Astrocyte of the cerebellum (primary cell): Measurements from ENCODE around the gene SCGN.

Experiments
- DNase-seq: peaks from one replicate; pipeline ENCODE4 v3.0.0-alpha.2; 2011; ENCODE audit warnings: low read depth
- H3K4me3 ChIP-seq: 2 replicates; pipeline ENCODE4 v1.5.1; 2011; ENCODE audit warnings: mild to moderate bottlenecking, low read depth, low read length, moderate library complexity
- CTCF ChIP-seq: IDR thresholded peaks from 2 replicates; pipeline ENCODE4 v1.5.1; 2012; ENCODE audit warnings: low read length, low read depth, moderate library complexity, mild to moderate bottlenecking; ENCODE audit errors: missing control alignments
- in situ Hi-C: cut with HindIII; loops from 2 replicates; pipeline ENCODE4 v1.10.0; 2017; ENCODE audit warnings: low sequenced_read_pairs

The SCGN gene

GRCh38 chr6:25660512-25660911 lies 8.5 kb downstream of the SCGN start:
- DNase-seq = no peak
- TF ChIP-seq CTCF = no peak
- in situ Hi-C loops = no loop called here
- no peak overlapping the region for H3K4me3 ChIP-seq

GRCh38 chr6:25661129-25661779 lies 9.2 kb downstream of the SCGN start:
- TF ChIP-seq CTCF = no peak
- no peak for DNase-seq
- no peak overlapping the region for H3K4me3 ChIP-seq
- in situ Hi-C loops = no loop called here

- DNase-seq = no peak
- no peak overlapping the region for H3K4me3 ChIP-seq
- in situ Hi-C loops = no loop called here
- TF ChIP-seq CTCF = no peak
Measured at GRCh38 chr6:25665455-25665854, 13.4 kb downstream of the SCGN start.

- in situ Hi-C loops = no loop called here
- no peak for DNase-seq
- H3K4me3 ChIP-seq = no peak overlapping the region
- TF ChIP-seq CTCF = no peak
Measured at GRCh38 chr6:25669413-25669812, 17.4 kb downstream of the SCGN start.

GRCh38 chr6:25670208-25670607 lies 18.2 kb downstream of the SCGN start:
- DNase-seq = no peak
- no peak overlapping the region for H3K4me3 ChIP-seq
- TF ChIP-seq CTCF = no peak
- in situ Hi-C loops = no loop called here

GRCh38 chr6:25670793-25671513 lies 18.9 kb downstream of the SCGN start:
- no peak for DNase-seq
- H3K4me3 ChIP-seq = no peak overlapping the region
- no peak for TF ChIP-seq CTCF
- in situ Hi-C loops = no loop called here
